Measurements from ENCODE around the gene MGLL.

DNA sequence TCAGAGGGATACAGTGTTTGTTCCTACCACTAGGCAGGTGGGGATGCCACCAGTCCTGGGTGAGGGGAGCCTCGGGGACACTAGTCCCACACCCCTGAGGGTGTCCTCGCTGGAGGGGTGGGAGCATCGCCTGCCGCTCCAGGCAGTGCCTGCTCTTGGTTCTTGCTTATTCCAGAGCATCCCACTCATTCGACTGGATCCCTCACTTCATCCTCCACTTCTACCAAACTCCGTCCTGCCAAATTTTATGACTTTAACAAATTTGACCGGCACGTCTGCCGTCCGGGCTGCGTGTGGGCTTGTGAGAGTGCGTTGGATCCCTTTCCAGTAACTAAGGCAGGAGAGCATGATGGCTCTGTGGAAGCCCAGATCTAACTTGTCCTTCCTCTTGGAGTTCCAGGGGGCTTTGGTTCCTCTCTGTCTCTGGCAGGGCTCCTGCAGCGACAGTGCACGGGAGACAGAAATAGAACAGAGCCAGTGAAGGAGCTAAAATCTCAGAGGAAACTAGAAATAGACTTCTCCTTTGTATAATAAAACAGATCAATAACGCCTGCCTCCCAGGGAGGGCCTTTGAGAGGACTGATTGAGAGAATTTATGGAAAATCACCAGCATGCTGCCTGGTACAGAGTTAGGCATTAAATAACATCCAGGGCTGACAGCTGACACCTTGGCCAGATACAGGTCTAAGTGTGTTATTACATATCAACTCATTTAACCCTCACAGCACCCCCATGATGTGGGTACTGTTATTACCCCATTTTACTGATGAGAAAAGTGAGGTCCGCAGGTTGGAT lies 34.5 kb downstream of the MGLL start:
- TF ChIP-seq, protein P1, sequence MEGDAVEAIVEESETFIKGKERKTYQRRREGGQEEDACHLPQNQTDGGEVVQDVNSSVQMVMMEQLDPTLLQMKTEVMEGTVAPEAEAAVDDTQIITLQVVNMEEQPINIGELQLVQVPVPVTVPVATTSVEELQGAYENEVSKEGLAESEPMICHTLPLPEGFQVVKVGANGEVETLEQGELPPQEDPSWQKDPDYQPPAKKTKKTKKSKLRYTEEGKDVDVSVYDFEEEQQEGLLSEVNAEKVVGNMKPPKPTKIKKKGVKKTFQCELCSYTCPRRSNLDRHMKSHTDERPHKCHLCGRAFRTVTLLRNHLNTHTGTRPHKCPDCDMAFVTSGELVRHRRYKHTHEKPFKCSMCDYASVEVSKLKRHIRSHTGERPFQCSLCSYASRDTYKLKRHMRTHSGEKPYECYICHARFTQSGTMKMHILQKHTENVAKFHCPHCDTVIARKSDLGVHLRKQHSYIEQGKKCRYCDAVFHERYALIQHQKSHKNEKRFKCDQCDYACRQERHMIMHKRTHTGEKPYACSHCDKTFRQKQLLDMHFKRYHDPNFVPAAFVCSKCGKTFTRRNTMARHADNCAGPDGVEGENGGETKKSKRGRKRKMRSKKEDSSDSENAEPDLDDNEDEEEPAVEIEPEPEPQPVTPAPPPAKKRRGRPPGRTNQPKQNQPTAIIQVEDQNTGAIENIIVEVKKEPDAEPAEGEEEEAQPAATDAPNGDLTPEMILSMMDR (IDR thresholded peaks at IDR 0.05): no peak
- TF ChIP-seq TCF7L2 (IDR thresholded peaks at IDR 0.05; ENCODE audit: low read depth, low read length) (no peak), REST (IDR thresholded peaks at IDR 0.05; ENCODE audit: insufficient read depth in 1 of 2, low read depth in 2 of 2, low read length in 1 of 2) (no peak)
